PFSK-1 (cell line): ENCODE data around the gene R3HDML.

Experiments
- FOXP2 ChIP-seq: optimal IDR thresholded peaks from 2 replicates; pipeline ENCODE3; 2011; ENCODE audit warnings: borderline replicate concordance, control low read depth, inconsistent platforms; ENCODE audit not compliant: insufficient read depth; ENCODE audit errors: extremely low read length, extremely low read depth
- REST ChIP-seq, 2 experiments: IDR thresholded peaks; 2 replicates each; pipeline versions ENCODE4 v1.6.1 to v1.8.0; 2011 to 2012; ENCODE audit warnings: low read depth in 2 of 2, low read length in 2 of 2, control low read depth in 1 of 2, inconsistent platforms in 1 of 2, mild to moderate bottlenecking in 1 of 2, moderate library complexity in 1 of 2; ENCODE audit not compliant: insufficient read depth in 1 of 2
- SIN3A ChIP-seq: IDR thresholded peaks from 2 replicates; pipeline ENCODE4 v1.6.1; 2012; ENCODE audit warnings: mild to moderate bottlenecking, low read length, moderate library complexity, borderline replicate concordance; ENCODE audit not compliant: insufficient read depth
- TAF1 ChIP-seq: IDR thresholded peaks from 2 replicates; pipeline ENCODE4 v1.6.1; 2012; ENCODE audit warnings: low read length, control low read depth, borderline replicate concordance; ENCODE audit not compliant: insufficient read depth

GRCh38 chr20:44302026-44302669 lies 34.7 kb upstream of the R3HDML start:
- no peak for TF ChIP-seq TAF1
- no peak for TF ChIP-seq FOXP2
- TF ChIP-seq REST (IDR thresholded peaks at IDR 0.05; ENCODE audit: insufficient read depth in 1 of 2, low read depth in 2 of 2, low read length in 2 of 2) = no peak
- no peak for TF ChIP-seq SIN3A
